H9 (cell line): ENCODE data around the gene TARBP2. TPM values are rescaled to one million over a fixed set of nuclear protein-coding genes. Genes with fewer than 3 reads are reported as not detected.

Experiments used
- DNase-seq: peaks from one replicate; pipeline ENCODE4 v3.0.0-alpha.2; 2017
- H2AFZ ChIP-seq: one replicate; pipeline ENCODE4 v1.6.1; 2013; ENCODE audit warnings: mild to moderate bottlenecking, low read length, control low read depth, moderate library complexity
- H2AK5ac ChIP-seq: 2 replicates; pipeline ENCODE4 v1.6.1; 2013; ENCODE audit warnings: low read length, control low read depth, mixed read lengths; ENCODE audit not compliant: insufficient read length
- H2BK120ac ChIP-seq: one replicate; pipeline ENCODE4 v1.6.1; 2013; ENCODE audit warnings: low read depth, mild to moderate bottlenecking, low read length, control low read depth, inconsistent platforms; ENCODE audit not compliant: poor library complexity, severe bottlenecking
- H2BK12ac ChIP-seq: 2 replicates; pipeline ENCODE4 v1.6.1; 2013; ENCODE audit warnings: low read length, control low read depth, mixed read lengths, low read depth; ENCODE audit not compliant: insufficient read length
- H2BK15ac ChIP-seq: 2 replicates; pipeline ENCODE4 v1.6.1; 2013; ENCODE audit warnings: low read depth, low read length, control low read depth
- H2BK20ac ChIP-seq: one replicate; pipeline ENCODE4 v1.6.1; 2013; ENCODE audit warnings: low read depth, mild to moderate bottlenecking, low read length, control low read depth, inconsistent platforms; ENCODE audit not compliant: poor library complexity, severe bottlenecking
- H2BK5ac ChIP-seq: 2 replicates; pipeline ENCODE4 v1.6.1; 2013; ENCODE audit warnings: low read length, control low read depth, mixed read lengths; ENCODE audit not compliant: insufficient read length
- H3K14ac ChIP-seq: 2 replicates; pipeline ENCODE4 v1.6.1; 2013; ENCODE audit warnings: low read length, control low read depth; ENCODE audit not compliant: insufficient read depth
- H3K18ac ChIP-seq: 2 replicates; pipeline ENCODE4 v1.6.1; 2013; ENCODE audit warnings: low read depth, mild to moderate bottlenecking, mixed read lengths, low read length, control low read depth; ENCODE audit not compliant: insufficient read length
- H3K23ac ChIP-seq: 2 replicates; pipeline ENCODE4 v1.6.1; 2013; ENCODE audit warnings: low read length, control low read depth, mixed read lengths, low read depth; ENCODE audit not compliant: insufficient read length
- H3K23me2 ChIP-seq: 2 replicates; pipeline ENCODE4 v1.6.1; 2013; ENCODE audit warnings: low read depth, mild to moderate bottlenecking, mixed read lengths, low read length, control low read depth; ENCODE audit not compliant: insufficient read length, poor library complexity, severe bottlenecking
- H3K27ac ChIP-seq: 2 replicates; pipeline ENCODE4 v1.5.1; 2013; ENCODE audit warnings: low read length, control low read depth, mixed read lengths, low read depth; ENCODE audit not compliant: insufficient read length
- H3K27me3 ChIP-seq: 2 replicates; pipeline ENCODE4 v1.6.1; 2013; ENCODE audit warnings: low read length, control low read depth, inconsistent platforms; ENCODE audit not compliant: insufficient read depth
- H3K4ac ChIP-seq: 2 replicates; pipeline ENCODE4 v1.6.1; 2013; ENCODE audit warnings: low read depth, mild to moderate bottlenecking, control low read depth, inconsistent platforms, low read length, moderate library complexity
- H3K4me1 ChIP-seq: 2 replicates; pipeline ENCODE4 v1.6.1; 2013; ENCODE audit warnings: low read length, control low read depth, inconsistent platforms; ENCODE audit not compliant: insufficient read depth
- H3K4me2 ChIP-seq: 2 replicates; pipeline ENCODE4 v1.6.1; 2013; ENCODE audit warnings: low read length, control low read depth, mixed read lengths; ENCODE audit not compliant: insufficient read length, insufficient read depth
- H3K56ac ChIP-seq: 2 replicates; pipeline ENCODE4 v1.6.1; 2013; ENCODE audit warnings: low read depth, mild to moderate bottlenecking, mixed read lengths, low read length, control low read depth; ENCODE audit not compliant: insufficient read length
- H3K79me1 ChIP-seq: 2 replicates; pipeline ENCODE4 v1.6.1; 2013; ENCODE audit warnings: low read depth, mild to moderate bottlenecking, moderate library complexity, low read length, control low read depth, inconsistent platforms; ENCODE audit not compliant: insufficient read depth, poor library complexity, severe bottlenecking
- H3K79me2 ChIP-seq: 2 replicates; pipeline ENCODE4 v1.6.1; 2013; ENCODE audit warnings: low read length, control low read depth, inconsistent platforms; ENCODE audit not compliant: insufficient read depth
- H3K9ac ChIP-seq: 2 replicates; pipeline ENCODE4 v1.6.1; 2013; ENCODE audit warnings: low read length, control low read depth, mixed read lengths; ENCODE audit not compliant: insufficient read length; ENCODE audit errors: extremely low read depth
- H3K9me3 ChIP-seq: one replicate; pipeline ENCODE4 v1.6.1; 2013; ENCODE audit warnings: low read depth, low read length, inconsistent platforms; ENCODE audit not compliant: control insufficient read depth
- H3T11ph ChIP-seq: one replicate; pipeline ENCODE4 v1.6.1; 2013; ENCODE audit warnings: mild to moderate bottlenecking, low read length, control low read depth, inconsistent platforms
- H4K20me1 ChIP-seq: one replicate; pipeline ENCODE4 v1.6.1; 2013; ENCODE audit not compliant: control insufficient read depth, insufficient read length, insufficient read depth
- H4K5ac ChIP-seq: 2 replicates; pipeline ENCODE4 v1.6.1; 2013; ENCODE audit warnings: low read depth, mild to moderate bottlenecking, mixed read lengths, low read length, control low read depth; ENCODE audit not compliant: insufficient read length
- H4K8ac ChIP-seq: replicated peaks from 2 replicates; pipeline ENCODE4 v1.6.1; 2013; ENCODE audit warnings: low read length, control low read depth, mixed read lengths, low read depth; ENCODE audit not compliant: insufficient read length
- H4K91ac ChIP-seq: 2 replicates; pipeline ENCODE4 v1.6.1; 2013; ENCODE audit warnings: low read depth, mild to moderate bottlenecking, moderate library complexity, mixed read lengths, low read length, control low read depth; ENCODE audit not compliant: insufficient read length
- H3K27ac Mint-ChIP-seq, 3 experiments: 2 replicates in 2 of 3; 3 replicates in 1 of 3; pipeline ENCODE4 v1.8.0; 2020 to 2021; ENCODE audit warnings: mixed read lengths in 3 of 3, mild to moderate bottlenecking in 1 of 3, moderate library complexity in 1 of 3
- H3K27me3 Mint-ChIP-seq: 2 replicates; pipeline ENCODE4 v1.8.0; 2021; ENCODE audit warnings: low read depth, mild to moderate bottlenecking, moderate library complexity, mixed read lengths
- H3K36me3 Mint-ChIP-seq, 3 experiments: 2 replicates in 2 of 3; 3 replicates in 1 of 3; pipeline ENCODE4 v1.8.0; 2020 to 2021; ENCODE audit warnings: low read depth in 3 of 3, mixed read lengths in 3 of 3; ENCODE audit not compliant: insufficient read depth in 1 of 3
- H3K4me1 Mint-ChIP-seq, 2 experiments: 2 replicates each; pipeline ENCODE4 v1.8.0; 2020; ENCODE audit warnings: mixed read lengths in 2 of 2
- H3K4me3 Mint-ChIP-seq, 2 experiments: 2 replicates in 1 of 2; 3 replicates in 1 of 2; pipeline ENCODE4 v1.8.0; 2020 to 2021; ENCODE audit warnings: mild to moderate bottlenecking in 2 of 2, mixed read lengths in 2 of 2, moderate library complexity in 1 of 2
- H3K9me3 Mint-ChIP-seq, 2 experiments: 2 replicates in 1 of 2; 3 replicates in 1 of 2; pipeline ENCODE4 v1.8.0; 2020; ENCODE audit warnings: mild to moderate bottlenecking in 2 of 2, mixed read lengths in 2 of 2, moderate library complexity in 1 of 2
- CTCF ChIP-seq: fragments of 200-600 bp; sonication (generic); conservative IDR thresholded peaks from 3 replicates; pipeline ENCODE4 v1.8.0; 2021; ENCODE audit warnings: antibody characterized with exemption, mild to moderate bottlenecking
- WGBS: extraction: QIAGEN DNeasy Blood & Tissue Kit; methylation state at CpG from one replicate; pipeline ENCODE4 v1.1.7; 2013; ENCODE audit warnings: missing lambda C conversion rate, low lambda C conversion rate, mixed read lengths; ENCODE audit not compliant: insufficient read length; ENCODE audit errors: extremely low coverage; 5-methylcytosine and 5-hydroxymethylcytosine counted together
- total RNA-seq: library from RNA; stranded (reverse); gene quantifications from 2 replicates; pipeline ENCODE4 v1.2.1, GENCODE V29; 2021

Gene TARBP2
- total RNA-seq, 1 experiment from 2014 or later: 79.2 TPM

- Histone ChIP-seq H4K20me1 (no peaks in the 10 kb centered on the region), H2BK5ac (no peak overlapping the region), H3K18ac (no peak overlapping the region), H3K23me2 (no peaks in the 10 kb centered on the region), H3K4ac (no peak overlapping the region), H3K4me1 (no peaks in the 10 kb centered on the region), H3K9me3 (no peaks in the 10 kb centered on the region), H4K8ac (no peak overlapping the region), H3K23ac (no peak overlapping the region), H3K14ac (no peak overlapping the region), H3K27me3 (no peaks in the 10 kb centered on the region), H3K79me2 (no peaks in the 10 kb centered on the region), H2AFZ (no peak overlapping the region), H3K9ac (no peak overlapping the region), H3K56ac (no peak overlapping the region), H4K5ac (no peak overlapping the region), H2AK5ac (no peak overlapping the region), H3T11ph (no peak overlapping the region), H3K79me1 (peaks cover 8% of the 10 kb centered on the region), H3K27ac (no peak overlapping the region), H3K4me2 (no peak overlapping the region), H4K91ac (no peak overlapping the region), H2BK20ac (no peak overlapping the region), H2BK15ac (no peak overlapping the region), H2BK12ac (no peak overlapping the region), H2BK120ac (no peak overlapping the region)
- Mint-ChIP-seq H3K9me3 (no peaks in the 10 kb centered on the region), H3K4me3 (peak overlapping the region in 1 of 2 experiments; percentile 42; a peak in 1 of 5 replicates), H3K27ac (peak overlapping the region; percentile 40 to 81 (median 71); a peak in 5 of 7 replicates), H3K4me1 (peaks cover 39 to 60% of the 10 kb centered on the region in 2 experiments), H3K27me3 (no peaks in the 10 kb centered on the region; the same call in 1 of the 2 replicates), H3K36me3 (peaks cover 63 to 95% (median 89%) of the 10 kb centered on the region in 3 experiments)
- TF ChIP-seq CTCF: peak; percentile 63
- DNase-seq: no peak
- no CpG with 5 or more reads among the region's 2 CpGs for WGBS
Measured at GRCh38 chr12:53476769-53477209, 24.3 kb upstream of the TARBP2 start.
